ENCODE measurements around the gene CER1.

CER1 gene

GRCh38 chr9:14722391-14723035, at the start of gene CER1:
TSS of gene CER1 (minus strand) at chr9:14722733. CDS start at chr9:14722672, 61 bp downstream.
- Histone ChIP-seq H3K9me2 (replicated peaks; ENCODE audit: control insufficient read depth, low read length) (no peaks in the 10 kb centered on the region), H3K27me3 (ENCODE audit: control insufficient read depth, low read length) (peaks cover 14% of the 10 kb centered on the region), H3K36me3 (ENCODE audit: control insufficient read depth, low read length) (no peaks in the 10 kb centered on the region), H3K79me2 (ENCODE audit: control insufficient read depth, low read length) (no peaks in the 10 kb centered on the region), H3K4me3 (ENCODE audit: low read length) (no peak within 1 kb of the TSS), H3K4me1 (ENCODE audit: control insufficient read depth, low read length) (no peaks in the 10 kb centered on the region), H3K4me2 (ENCODE audit: low read length) (no peak within 1 kb of the TSS), H3K9me3 (ENCODE audit: control insufficient read depth, insufficient read depth, low read length) (no peaks in the 10 kb centered on the region), H3K27ac (ENCODE audit: low read depth, low read length) (no peak within 1 kb of the TSS), H3F3A (ENCODE audit: control insufficient read depth, insufficient read depth) (no peaks in the 10 kb centered on the region), H4K20me1 (ENCODE audit: control insufficient read depth, insufficient read depth, low read depth, low read length) (no peaks in the 10 kb centered on the region)
- no peak for TF ChIP-seq EZH2phosphoT487 (IDR thresholded peaks at IDR 0.05; ENCODE audit: borderline replicate concordance, low read length)
- no peak for TF ChIP-seq CTCF (IDR thresholded peaks at IDR 0.05; ENCODE audit: low read depth, low read length, poor library complexity, severe bottlenecking)

- Histone ChIP-seq H3K9me2 (replicated peaks; ENCODE audit: control insufficient read depth, low read length) (no peaks in the 10 kb centered on the region), H3K4me3 (ENCODE audit: low read length) (no peak overlapping the region), H3K79me2 (ENCODE audit: control insufficient read depth, low read length) (no peaks in the 10 kb centered on the region), H3F3A (ENCODE audit: control insufficient read depth, insufficient read depth) (no peaks in the 10 kb centered on the region), H3K27me3 (ENCODE audit: control insufficient read depth, low read length) (peaks cover 14% of the 10 kb centered on the region), H3K4me2 (ENCODE audit: low read length) (no peak overlapping the region), H3K9me3 (ENCODE audit: control insufficient read depth, insufficient read depth, low read length) (no peaks in the 10 kb centered on the region), H3K4me1 (ENCODE audit: control insufficient read depth, low read length) (no peaks in the 10 kb centered on the region), H4K20me1 (ENCODE audit: control insufficient read depth, insufficient read depth, low read depth, low read length) (no peaks in the 10 kb centered on the region), H3K36me3 (ENCODE audit: control insufficient read depth, low read length) (no peaks in the 10 kb centered on the region), H3K27ac (ENCODE audit: low read depth, low read length) (no peak overlapping the region)
- no peak for TF ChIP-seq CTCF (IDR thresholded peaks at IDR 0.05; ENCODE audit: low read depth, low read length, poor library complexity, severe bottlenecking)
- no peak for TF ChIP-seq EZH2phosphoT487 (IDR thresholded peaks at IDR 0.05; ENCODE audit: borderline replicate concordance, low read length)
Measured at GRCh38 chr9:14770592-14770991, 48.1 kb upstream of the CER1 start.

GRCh38 chr9:14769230-14769571, 46.7 kb upstream of the CER1 start:
- H3K27ac ChIP-seq (ENCODE audit: low read depth, low read length): no peak overlapping the region
- no peak overlapping the region for H3K4me2 ChIP-seq (ENCODE audit: low read length)
- TF ChIP-seq EZH2phosphoT487 (IDR thresholded peaks at IDR 0.05; ENCODE audit: borderline replicate concordance, low read length) (no peak), CTCF (IDR thresholded peaks at IDR 0.05; ENCODE audit: low read depth, low read length, poor library complexity, severe bottlenecking) (peak; percentile 5)
- H3K4me3 ChIP-seq (ENCODE audit: low read length): no peak overlapping the region
- H3K79me2 ChIP-seq (ENCODE audit: control insufficient read depth, low read length): no peaks in the 10 kb centered on the region
- no peaks in the 10 kb centered on the region for H4K20me1 ChIP-seq (ENCODE audit: control insufficient read depth, insufficient read depth, low read depth, low read length)
- H3K4me1 ChIP-seq (ENCODE audit: control insufficient read depth, low read length): no peaks in the 10 kb centered on the region
- H3K36me3 ChIP-seq (ENCODE audit: control insufficient read depth, low read length): no peaks in the 10 kb centered on the region
- peaks cover 14% of the 10 kb centered on the region for H3K27me3 ChIP-seq (ENCODE audit: control insufficient read depth, low read length)
- no peaks in the 10 kb centered on the region for H3K9me2 ChIP-seq (replicated peaks; ENCODE audit: control insufficient read depth, low read length)
- H3F3A ChIP-seq (ENCODE audit: control insufficient read depth, insufficient read depth): no peaks in the 10 kb centered on the region
- no peaks in the 10 kb centered on the region for H3K9me3 ChIP-seq (ENCODE audit: control insufficient read depth, insufficient read depth, low read length)
